IMR-90 (cell line): ENCODE measurements around the gene ASAP2.

Source experiments
- BHLHE40 ChIP-seq: fragments of 150-350 bp; IDR thresholded peaks from 2 replicates; pipeline ENCODE4 v1.6.1; 2016; ENCODE audit warnings: mild to moderate bottlenecking, low read depth, low read length
- CEBPB ChIP-seq: IDR thresholded peaks from 2 replicates; pipeline ENCODE4 v1.6.1; 2012; ENCODE audit warnings: low read depth, low read length, improper control_type of control experiment
- CTCF ChIP-seq: conservative IDR thresholded peaks from 2 replicates; pipeline ENCODE4 v1.5.1; 2012; ENCODE audit warnings: mild to moderate bottlenecking, low read depth, low read length, improper control_type of control experiment
- FOS ChIP-seq: fragments of 150-350 bp; IDR thresholded peaks from 2 replicates; pipeline ENCODE4 v1.6.1; 2016; ENCODE audit warnings: low read depth, low read length
- MAFK ChIP-seq: IDR thresholded peaks from 2 replicates; pipeline ENCODE4 v1.6.1; 2012; ENCODE audit warnings: low read depth, low read length, improper control_type of control experiment
- MAZ ChIP-seq: IDR thresholded peaks from 2 replicates; pipeline ENCODE4 v1.6.1; 2012; ENCODE audit warnings: low read depth, mild to moderate bottlenecking, low read length, improper control_type of control experiment, moderate library complexity, borderline replicate concordance
- MXI1 ChIP-seq: IDR thresholded peaks from 2 replicates; pipeline ENCODE4 v1.6.1; 2012; ENCODE audit warnings: low read depth, mild to moderate bottlenecking, low read length, moderate library complexity, borderline replicate concordance
- NFE2L2 ChIP-seq: fragments of 150-350 bp; IDR thresholded peaks from 2 replicates; pipeline ENCODE4 v1.6.1; 2016; ENCODE audit warnings: low read depth, mild to moderate bottlenecking, low read length
- POLR2A ChIP-seq: IDR thresholded peaks from 2 replicates; pipeline ENCODE4 v1.6.1; 2012; ENCODE audit warnings: mild to moderate bottlenecking, low read depth, low read length
- RAD21 ChIP-seq: IDR thresholded peaks from 2 replicates; pipeline ENCODE4 v1.6.1; 2012; ENCODE audit warnings: low read length, improper control_type of control experiment
- RCOR1 ChIP-seq: IDR thresholded peaks from 2 replicates; pipeline ENCODE4 v1.6.1; 2012; ENCODE audit warnings: mild to moderate bottlenecking, low read length, improper control_type of control experiment; ENCODE audit not compliant: insufficient replicate concordance
- RFX5 ChIP-seq: IDR thresholded peaks from 2 replicates; pipeline ENCODE4 v1.8.0; 2012; ENCODE audit warnings: low read depth, mild to moderate bottlenecking, low read length, moderate library complexity
- SMC3 ChIP-seq: fragments of 150-350 bp; IDR thresholded peaks from 2 replicates; pipeline ENCODE4 v1.6.1; 2016; ENCODE audit warnings: low read depth, mild to moderate bottlenecking, antibody characterized with exemption, low read length, moderate library complexity
- USF2 ChIP-seq: fragments of 150-350 bp; IDR thresholded peaks from 2 replicates; pipeline ENCODE4 v1.6.1; 2017; ENCODE audit warnings: mild to moderate bottlenecking, antibody characterized with exemption, low read length, low read depth

- TF ChIP-seq CTCF (no peak), RCOR1 (no peak), USF2 (no peak), BHLHE40 (no peak), POLR2A (no peak), MXI1 (no peak), SMC3 (no peak), RFX5 (no peak), MAZ (no peak), RAD21 (no peak), MAFK (no peak), FOS (no peak), NFE2L2 (no peak), CEBPB (no peak)
These were observed 185.5 kb downstream of the ASAP2 start for GRCh38 chr2:9391961-9392720.
